Aorta (tissue), 5 donors: ENCODE results near the gene NR3C2. TPM values are rescaled to one million over a fixed set of nuclear protein-coding genes. Genes with fewer than 3 reads are reported as not detected.

Source experiments
- ATAC-seq: fragments of 200-7000 bp; cut with Tn5 transposase; one replicate; pipeline ENCODE4 v1.9.1; 2022; ENCODE audit warnings: moderate library complexity; ENCODE audit not compliant: low FRiP score
- DNase-seq, 2 donors: peaks; one replicate each; pipeline ENCODE4 v3.0.0-alpha.2; 2020
- H3K27ac ChIP-seq, 2 donors: one replicate each; pipeline ENCODE4 v1.5.1; 2013; ENCODE audit warnings: low read length in 2 of 2, mild to moderate bottlenecking in 2 of 2, moderate library complexity in 2 of 2, control low read depth in 1 of 2, inconsistent platforms in 1 of 2, low read depth in 1 of 2
- H3K27me3 ChIP-seq, 2 donors: one replicate each; pipeline ENCODE4 v1.6.1; 2013; ENCODE audit warnings: control low read depth in 1 of 2, low read length in 1 of 2, mild to moderate bottlenecking in 1 of 2, moderate library complexity in 1 of 2; ENCODE audit not compliant: insufficient read depth in 2 of 2, control insufficient read depth in 1 of 2
- H3K36me3 ChIP-seq, 2 donors: one replicate each; pipeline ENCODE4 v1.6.1; 2013; ENCODE audit warnings: control low read depth in 1 of 2, low read length in 1 of 2, mild to moderate bottlenecking in 1 of 2; ENCODE audit not compliant: insufficient read depth in 2 of 2, control insufficient read depth in 1 of 2
- H3K4me1 ChIP-seq, 2 donors: one replicate each; pipeline ENCODE4 v1.6.1; 2013; ENCODE audit warnings: low read length in 2 of 2, control low read depth in 1 of 2, mild to moderate bottlenecking in 1 of 2, moderate library complexity in 1 of 2; ENCODE audit not compliant: insufficient read depth in 2 of 2, control insufficient read depth in 1 of 2
- H3K4me3 ChIP-seq, 2 donors: one replicate each; pipeline ENCODE4 v1.5.1; 2013; ENCODE audit warnings: low read length in 2 of 2, control low read depth in 1 of 2, mild to moderate bottlenecking in 1 of 2
- H3K9me3 ChIP-seq: one replicate; pipeline ENCODE4 v1.6.1; 2013; ENCODE audit warnings: mild to moderate bottlenecking, low read length; ENCODE audit not compliant: control insufficient read depth
- WGBS, 2 donors: extraction: QIAGEN DNeasy Blood & Tissue Kit; methylation state at CpG; one replicate each; pipeline ENCODE4 v1.1.7; 2013; 5-methylcytosine and 5-hydroxymethylcytosine counted together
- intact Hi-C, 2 donors: fragments of 100-400 bp; cut with DNase I; formaldehyde crosslinking; loops; one replicate each; pipeline versions ENCODE4 v1.14.2 to v1.15.0; 2022
- polyA plus RNA-seq, 2 donors: library from polyadenylated mRNA; stranded (reverse); fragments of 200-250 nt; gene quantifications; one replicate each; pipeline ENCODE4 v1.2.3, GENCODE V29; 2013
- total RNA-seq, 2 donors: library from RNA; stranded (reverse); fragmentation: NEBNext Ultra II Directional; extraction: Animal tissue kit (Norgen Biotek cat#: 25700); gene quantifications; one replicate each; pipeline ENCODE4 v1.2.1, GENCODE V29; 2021
- donor health status: healthy with polysubstance abuse.
- donor health status: Bipolar disorder and iron deficiency.
- donor health status: DM: no; HTN: no; CAD: no.
- donor health status: DM: no; HTN: no; CAD: no.
- donor health status: DM: yes; HTN: yes; CAD: no.

The NR3C2 gene
- total and polyA plus RNA-seq, 4 donors = 3.4 to 22.9 (median 6.9) TPM

DNA sequence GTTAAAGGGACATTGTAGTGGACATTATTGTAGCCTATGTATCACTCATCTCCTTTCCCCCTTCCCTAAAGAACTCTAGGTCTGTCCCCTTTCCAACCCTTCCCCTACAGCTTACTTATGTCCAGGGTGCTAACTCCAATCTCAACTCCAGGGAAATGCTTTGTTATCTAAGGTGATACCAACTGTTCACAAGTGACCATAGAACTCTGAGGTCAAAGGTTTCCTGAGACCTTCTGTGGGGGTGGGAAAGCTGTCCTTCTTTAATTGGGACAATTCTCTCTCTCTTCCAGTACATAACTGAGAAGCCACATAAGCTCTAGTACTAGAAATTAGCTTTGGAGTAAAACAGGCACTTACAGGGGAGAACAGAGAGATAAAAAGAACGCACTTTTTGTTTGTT is 212.4 kb downstream of the NR3C2 start:
- Histone ChIP-seq H3K36me3 (no peaks in the 10 kb centered on the region), H3K27me3 (no peaks in the 10 kb centered on the region), H3K9me3 (no peaks in the 10 kb centered on the region), H3K4me1 (no peaks in the 10 kb centered on the region), H3K27ac (no peak overlapping the region), H3K4me3 (no peak overlapping the region)
- intact Hi-C loops = no loop called here
- ATAC-seq = no peak
- WGBS, 2 donors = 81 to 85% methylated on average over 1 of the region's 1 CpG
- DNase-seq = no peak

DNA sequence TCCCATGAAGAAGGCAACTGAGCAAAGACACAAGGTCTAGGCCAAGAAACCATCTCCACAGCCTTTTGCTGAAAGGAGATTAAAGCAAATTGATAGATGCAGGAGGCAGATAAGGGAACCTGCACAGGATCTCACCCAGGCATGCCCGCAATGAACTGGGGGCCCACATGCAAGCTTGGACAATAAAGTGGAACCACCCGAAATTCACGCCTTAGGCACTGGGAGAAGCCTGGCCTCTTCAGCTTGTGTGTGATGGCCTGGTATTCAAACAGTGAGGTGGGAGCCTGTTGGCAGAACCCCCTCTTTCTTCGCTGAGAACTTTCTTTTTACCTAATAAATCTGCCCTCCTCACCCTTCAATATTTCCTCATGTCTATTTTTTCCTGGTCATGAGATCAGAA is 213.2 kb downstream of the NR3C2 start:
- no peak overlapping the region for H3K27ac ChIP-seq
- ATAC-seq (no peak), DNase-seq (no peak)
- intact Hi-C loops = no loop called here
- no peaks in the 10 kb centered on the region for H3K27me3 ChIP-seq
- H3K36me3 ChIP-seq = no peaks in the 10 kb centered on the region
- no peaks in the 10 kb centered on the region for H3K9me3 ChIP-seq
- WGBS, 2 donors = 76 to 87% methylated on average over 4 of the region's 4 CpGs
- no peaks in the 10 kb centered on the region for H3K4me1 ChIP-seq
- no peak overlapping the region for H3K4me3 ChIP-seq

DNA sequence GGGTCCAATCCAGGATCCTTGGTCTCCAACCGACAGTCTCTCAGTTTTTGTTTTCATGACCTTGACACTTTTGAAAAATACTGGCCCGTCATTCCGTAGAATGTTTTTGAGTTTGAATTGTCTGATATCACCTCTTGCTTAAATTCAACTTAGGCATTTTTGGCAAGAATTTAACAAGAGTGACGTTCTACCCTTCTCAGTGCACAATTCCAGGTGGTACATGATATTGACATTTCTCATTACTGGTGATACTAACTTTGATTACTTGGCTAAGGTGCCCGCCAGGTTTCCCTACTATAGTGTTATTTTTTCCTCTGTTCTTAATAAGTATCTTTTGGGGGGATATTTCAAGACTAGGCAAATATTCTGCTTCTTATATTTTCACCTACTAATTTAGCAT is 215.1 kb downstream of the NR3C2 start:
- Histone ChIP-seq H3K27ac (no peak overlapping the region), H3K4me3 (no peak overlapping the region), H3K36me3 (no peaks in the 10 kb centered on the region), H3K4me1 (no peaks in the 10 kb centered on the region), H3K27me3 (no peaks in the 10 kb centered on the region), H3K9me3 (no peaks in the 10 kb centered on the region)
- no peak for DNase-seq
- intact Hi-C loops = no loop called here
- WGBS, 2 donors = 94 to 96% methylated on average over 5 of the region's 5 CpGs
- ATAC-seq = no peak

DNA sequence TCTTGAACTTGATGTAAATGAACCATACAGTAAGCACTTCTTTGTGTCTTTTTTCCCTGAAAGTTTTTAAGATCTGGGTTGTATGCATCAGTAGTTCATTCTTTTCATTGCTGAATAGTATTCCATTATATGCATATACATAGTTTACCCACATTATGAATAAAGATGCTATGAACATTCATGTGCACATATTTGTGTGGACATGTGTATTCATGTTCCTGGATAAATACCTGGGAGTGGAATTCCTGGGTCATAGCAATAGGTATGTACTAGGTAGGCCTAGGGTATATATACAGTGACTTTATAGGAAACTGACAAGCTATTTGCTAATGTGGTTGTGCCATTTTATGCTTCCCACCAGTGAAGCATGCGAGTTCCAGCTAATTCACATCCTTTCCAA is 215.9 kb downstream of the NR3C2 start:
- ATAC-seq (no peak), DNase-seq (no peak)
- Histone ChIP-seq H3K27me3 (no peaks in the 10 kb centered on the region), H3K4me3 (no peak overlapping the region), H3K9me3 (no peaks in the 10 kb centered on the region), H3K36me3 (no peaks in the 10 kb centered on the region), H3K4me1 (no peaks in the 10 kb centered on the region), H3K27ac (no peak overlapping the region)
- WGBS, 2 donors = 98 to 100% methylated on average over 1 of the region's 1 CpG
- intact Hi-C loops = no loop called here

DNA sequence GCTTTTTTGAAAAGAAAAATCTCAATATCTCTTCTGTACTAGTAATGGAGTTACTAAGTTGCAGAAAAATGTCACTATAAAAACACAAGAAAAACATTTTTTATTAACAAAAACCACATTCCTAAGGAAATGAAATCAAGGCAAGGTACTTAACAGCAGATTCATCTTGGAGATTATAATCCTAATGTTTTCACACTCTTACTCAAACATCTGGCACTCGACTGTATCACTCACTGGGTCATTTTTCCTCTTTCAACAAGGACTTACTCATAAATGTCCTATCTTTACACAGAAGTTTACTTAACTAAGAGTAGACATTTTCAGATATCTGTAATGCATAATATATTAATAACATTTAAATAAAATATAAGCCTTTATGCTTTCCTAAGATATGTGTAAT is 216.6 kb downstream of the NR3C2 start:
- WGBS, 2 donors = 25 to 34% methylated on average over 1 of the region's 1 CpG
- no peak for DNase-seq
- intact Hi-C loops = no loop called here
- Histone ChIP-seq H3K4me3 (no peak overlapping the region), H3K27ac (no peak overlapping the region), H3K4me1 (no peaks in the 10 kb centered on the region), H3K36me3 (no peaks in the 10 kb centered on the region), H3K27me3 (no peaks in the 10 kb centered on the region), H3K9me3 (no peaks in the 10 kb centered on the region)
- ATAC-seq = no peak

DNA sequence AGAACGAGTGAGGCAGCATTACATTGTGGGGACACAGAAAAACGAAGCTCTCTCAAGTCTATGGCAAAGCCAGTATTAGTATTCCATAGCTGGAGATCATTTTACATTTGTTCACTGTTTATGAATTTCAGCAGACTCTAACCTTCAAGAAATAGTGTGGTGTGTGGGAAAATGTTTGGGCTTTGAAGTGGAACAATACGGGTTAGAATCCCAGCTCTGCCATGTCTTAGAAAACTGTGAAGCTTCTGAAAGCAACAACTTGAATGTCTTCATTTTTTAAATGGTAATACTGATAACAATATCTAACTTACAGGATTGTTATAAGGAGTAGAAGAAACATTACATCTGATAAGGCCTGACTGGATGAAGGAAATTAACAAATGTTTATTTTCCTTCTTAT is 217.7 kb downstream of the NR3C2 start:
- no peaks in the 10 kb centered on the region for H3K4me1 ChIP-seq
- no peaks in the 10 kb centered on the region for H3K27me3 ChIP-seq
- H3K27ac ChIP-seq = no peak overlapping the region
- no peak overlapping the region for H3K4me3 ChIP-seq
- ATAC-seq (no peak), DNase-seq (no peak)
- H3K36me3 ChIP-seq = no peaks in the 10 kb centered on the region
- H3K9me3 ChIP-seq = no peaks in the 10 kb centered on the region
- WGBS, 2 donors = 57 to 58% methylated on average over 3 of the region's 3 CpGs
- intact Hi-C loops = no loop called here

DNA sequence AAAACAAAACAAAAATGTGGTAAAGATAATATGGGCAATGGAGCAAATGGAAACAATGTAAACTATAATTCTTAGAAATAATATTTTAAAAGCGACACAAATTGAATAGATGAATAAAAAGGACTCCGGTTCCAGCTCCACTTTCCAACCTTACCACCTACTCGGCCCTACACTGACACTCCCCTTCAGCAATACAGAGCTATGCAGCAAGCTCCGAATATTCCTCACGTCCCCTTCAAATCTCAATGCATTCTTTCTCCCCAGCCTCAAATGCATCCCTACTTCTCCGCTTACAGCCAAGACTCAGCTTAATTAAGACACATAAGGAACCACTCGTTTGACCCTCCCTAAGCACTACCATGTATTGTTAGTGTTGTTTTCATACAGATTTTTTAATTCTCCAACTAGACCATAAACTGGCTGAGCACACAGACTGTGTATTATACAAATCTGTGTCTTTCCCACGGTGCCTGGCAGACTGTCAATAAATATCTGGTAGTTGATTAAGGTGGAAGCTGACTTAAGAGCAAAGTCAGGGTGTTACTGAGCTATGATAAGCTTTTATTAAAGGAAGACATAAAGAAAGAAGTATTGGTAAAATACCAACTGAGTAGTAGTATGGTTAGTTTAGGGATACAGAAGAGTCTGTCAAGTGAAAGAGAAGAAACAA is 219.1 kb downstream of the NR3C2 start:
- H3K4me1 ChIP-seq = no peaks in the 10 kb centered on the region
- H3K27ac ChIP-seq = no peak overlapping the region
- intact Hi-C loops = no loop called here
- H3K36me3 ChIP-seq = no peaks in the 10 kb centered on the region
- no peaks in the 10 kb centered on the region for H3K27me3 ChIP-seq
- DNase-seq (no peak), ATAC-seq (no peak)
- H3K9me3 ChIP-seq = no peaks in the 10 kb centered on the region
- H3K4me3 ChIP-seq = no peak overlapping the region
- WGBS, 2 donors = 82 to 86% methylated on average over 8 of the region's 8 CpGs

DNA sequence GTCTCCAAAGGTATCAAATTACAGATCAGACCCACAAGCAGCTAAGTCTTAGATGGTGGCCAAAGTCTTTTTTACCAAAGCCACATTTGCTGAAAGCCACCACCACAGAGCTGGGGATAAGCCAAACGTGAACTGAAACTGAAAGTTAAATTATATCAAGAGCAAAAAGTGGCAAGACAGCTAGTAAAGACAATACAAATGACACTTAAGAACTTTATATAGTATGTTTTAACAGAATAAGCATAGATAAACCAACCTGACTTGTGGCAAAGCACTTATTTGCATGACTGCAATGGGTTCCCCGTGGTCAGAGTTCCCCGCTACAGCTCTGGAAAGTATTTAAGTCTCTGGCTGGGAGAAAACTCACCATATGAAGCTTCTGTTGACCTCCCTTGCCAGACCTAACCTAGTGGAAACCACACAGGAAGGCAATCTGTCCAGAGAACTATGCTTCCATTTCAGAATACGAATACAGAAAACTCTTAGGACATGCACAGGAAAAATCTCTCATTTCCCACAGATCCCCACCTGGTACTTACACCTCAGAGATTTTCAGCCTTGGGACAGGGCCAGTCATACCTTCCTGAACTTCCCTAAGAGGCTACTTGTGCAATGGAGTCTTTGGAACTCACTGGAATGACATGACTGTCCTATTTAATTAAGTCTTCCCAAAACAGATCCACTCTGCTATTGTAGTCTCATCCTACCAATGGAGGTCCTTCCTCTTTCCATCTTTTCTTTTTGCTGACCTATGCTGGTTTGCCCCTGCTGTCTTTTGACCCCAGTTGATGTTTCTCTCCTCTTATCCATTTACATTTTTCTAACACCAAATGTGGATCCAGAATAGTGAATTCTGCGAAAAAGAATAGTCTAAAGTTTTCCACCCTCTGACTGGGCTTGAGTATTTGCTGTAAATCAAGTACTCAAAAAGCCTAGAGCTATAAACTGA is 225.1 kb downstream of the NR3C2 start:
- no peak for ATAC-seq
- Histone ChIP-seq H3K4me3 (no peak overlapping the region), H3K27me3 (no peaks in the 10 kb centered on the region), H3K36me3 (no peaks in the 10 kb centered on the region), H3K4me1 (peaks cover 6 to 11% of the 10 kb centered on the region in 2 donors), H3K27ac (no peak overlapping the region), H3K9me3 (no peaks in the 10 kb centered on the region)
- intact Hi-C loops = loop anchor here in 1 of 2 donors (10.0 kb wide), 2 partner anchors 52 to 218 kb away; no protein-coding TSS in a partner anchor
- 71 to 72% methylated on average over 5 of the region's 5 CpGs for WGBS, 2 donors
- DNase-seq = no peak
